Upper lobe of right lung (tissue), 1 donor: Measurements from ENCODE around the gene MCM3. TPM values are rescaled to one million over a fixed set of nuclear protein-coding genes. Genes with fewer than 3 reads are reported as not detected.

Source experiments
- ATAC-seq: fragments of 200-7000 bp; cut with Tn5 transposase; one replicate; pipeline ENCODE4 v1.9.1; 2020; ENCODE audit warnings: mild to moderate bottlenecking, moderate library complexity
- DNase-seq: peaks from one replicate; pipeline ENCODE4 v3.0.0-alpha.2; 2020
- H3K27ac ChIP-seq: fragments of 200-600 bp; one replicate; pipeline ENCODE4 v1.8.0; 2022
- H3K27me3 ChIP-seq: fragments of 200-600 bp; one replicate; pipeline ENCODE4 v1.8.0; 2022; ENCODE audit warnings: mild to moderate bottlenecking
- H3K36me3 ChIP-seq: fragments of 200-600 bp; one replicate; pipeline ENCODE4 v1.8.0; 2022
- H3K4me1 ChIP-seq: fragments of 200-600 bp; one replicate; pipeline ENCODE4 v1.8.0; 2022
- H3K4me3 ChIP-seq: fragments of 200-600 bp; one replicate; pipeline ENCODE4 v1.8.0; 2022; ENCODE audit warnings: mild to moderate bottlenecking
- H3K9me3 ChIP-seq: fragments of 200-600 bp; one replicate; pipeline ENCODE4 v1.8.0; 2022
- CTCF ChIP-seq: fragments of 200-600 bp; IDR thresholded peaks from one replicate; pipeline ENCODE4 v1.8.0; 2022; ENCODE audit warnings: antibody characterized with exemption
- intact Hi-C: fragments of 100-400 bp; cut with DNase I; formaldehyde crosslinking; loops from one replicate; pipeline ENCODE4 v1.11.0; 2022
- total RNA-seq: library from RNA; stranded (reverse); fragmentation: NEBNext Ultra II Directional; extraction: Animal tissue kit (Norgen Biotek cat#: 25700); gene quantifications from one replicate; pipeline ENCODE4 v1.2.1, GENCODE V29; 2021
- donor health status: DM: no; HTN: yes; CAD: no; lungs with severe emphysema.

The MCM3 gene
- total RNA-seq, 1 donor from 2014 or later, result 26.3 TPM

- Histone ChIP-seq H3K36me3 (no peaks in the 10 kb centered on the region), H3K27me3 (no peaks in the 10 kb centered on the region), H3K4me1 (peaks cover 12% of the 10 kb centered on the region), H3K27ac (peak overlapping the region; percentile 58), H3K4me3 (no peak overlapping the region), H3K9me3 (no peaks in the 10 kb centered on the region)
- intact Hi-C loops, result no loop called here
- TF ChIP-seq CTCF, result no peak
- DNase-seq, result no peak
- peak; percentile 93 for ATAC-seq
Observed at GRCh38 chr6:52328303-52328662, 43.7 kb upstream of the MCM3 start.

- H3K4me3 ChIP-seq, result no peak overlapping the region
- H3K36me3 ChIP-seq, result no peaks in the 10 kb centered on the region
- H3K4me1 ChIP-seq, result peaks cover 12% of the 10 kb centered on the region
- H3K27me3 ChIP-seq, result no peaks in the 10 kb centered on the region
- intact Hi-C loops, result no loop called here
- H3K9me3 ChIP-seq, result no peaks in the 10 kb centered on the region
- H3K27ac ChIP-seq, result no peak overlapping the region
- DNase-seq, result no peak
- ATAC-seq, result no peak
- no peak for TF ChIP-seq CTCF
Observed at GRCh38 chr6:52326540-52327364, 42.2 kb upstream of the MCM3 start.

- ATAC-seq, result no peak
- no peak overlapping the region for H3K27ac ChIP-seq
- H3K36me3 ChIP-seq, result no peaks in the 10 kb centered on the region
- peaks cover 12% of the 10 kb centered on the region for H3K4me1 ChIP-seq
- intact Hi-C loops, result no loop called here
- no peak overlapping the region for H3K4me3 ChIP-seq
- no peak for TF ChIP-seq CTCF
- DNase-seq, result no peak
- H3K27me3 ChIP-seq, result no peaks in the 10 kb centered on the region
- no peaks in the 10 kb centered on the region for H3K9me3 ChIP-seq
Observed at GRCh38 chr6:52325695-52326471, 41.3 kb upstream of the MCM3 start.

- ATAC-seq, result no peak
- Histone ChIP-seq H3K27ac (no peak overlapping the region), H3K4me3 (no peak overlapping the region), H3K27me3 (no peaks in the 10 kb centered on the region), H3K36me3 (no peaks in the 10 kb centered on the region), H3K4me1 (peaks cover 12% of the 10 kb centered on the region), H3K9me3 (no peaks in the 10 kb centered on the region)
- intact Hi-C loops, result no loop called here
- TF ChIP-seq CTCF, result no peak
- DNase-seq, result no peak
Observed at GRCh38 chr6:52324189-52324588, 39.6 kb upstream of the MCM3 start.

GRCh38 chr6:52317841-52318581 is 33.5 kb upstream of the MCM3 start:
- DNase-seq (no peak), ATAC-seq (peak; percentile 60)
- H3K4me1 ChIP-seq, result peaks cover 6% of the 10 kb centered on the region
- H3K9me3 ChIP-seq, result no peaks in the 10 kb centered on the region
- no peaks in the 10 kb centered on the region for H3K27me3 ChIP-seq
- no peaks in the 10 kb centered on the region for H3K36me3 ChIP-seq
- intact Hi-C loops, result no loop called here
- no peak for TF ChIP-seq CTCF
- no peak overlapping the region for H3K27ac ChIP-seq
- no peak overlapping the region for H3K4me3 ChIP-seq
